HepG2 (cell line): ENCODE measurements around the gene ZNF581. TPM values are rescaled to one million over a fixed set of nuclear protein-coding genes. Genes with fewer than 3 reads are reported as not detected.
A peak's percentile ranks its signal among the peaks of the same experiment; 100 is the strongest.

Source experiments
- HOMEZ ChIP-seq: IDR thresholded peaks from 2 replicates; pipeline ENCODE4 v1.6.1; 2016; ENCODE audit warnings: low read depth
- NFE2L2 ChIP-seq: fragments of 150-350 bp; IDR thresholded peaks from 2 replicates; pipeline ENCODE4 v1.6.1; 2014; ENCODE audit warnings: low read length
- PATZ1 ChIP-seq: sonication (generic); formaldehyde crosslinking; IDR thresholded peaks from 2 replicates; pipeline ENCODE4 v1.4.0; 2020; ENCODE audit warnings: missing genetic modification reagents
- SALL1 ChIP-seq: sonication (generic); formaldehyde crosslinking; IDR thresholded peaks from 2 replicates; pipeline ENCODE4 v1.8.0; 2022; ENCODE audit warnings: mild to moderate bottlenecking, missing genetic modification reagents
- SMAD1 ChIP-seq: sonication (generic); formaldehyde crosslinking; IDR thresholded peaks from 2 replicates; pipeline ENCODE4 v1.4.0; 2020; ENCODE audit warnings: missing genetic modification reagents, low read depth, mild to moderate bottlenecking, borderline replicate concordance
- YEATS4 ChIP-seq: sonication (generic); formaldehyde crosslinking; IDR thresholded peaks from 2 replicates; pipeline ENCODE4 v1.4.0; 2020; ENCODE audit warnings: missing genetic modification reagents, borderline replicate concordance
- ZNF224 ChIP-seq: sonication (generic); formaldehyde crosslinking; IDR thresholded peaks from 2 replicates; pipeline ENCODE4 v1.5.0; 2020; ENCODE audit warnings: mild to moderate bottlenecking, missing genetic modification reagents
- ZNF724P ChIP-seq: sonication (generic); formaldehyde crosslinking; IDR thresholded peaks from 2 replicates; pipeline ENCODE4 v1.8.0; 2022; ENCODE audit warnings: missing genetic modification reagents, borderline replicate concordance
- ZNF777 ChIP-seq: sonication (generic); formaldehyde crosslinking; IDR thresholded peaks from 2 replicates; pipeline ENCODE4 v1.4.0; 2020; ENCODE audit warnings: missing genetic modification reagents
- polyA plus RNA-seq, 8 experiments: library from polyadenylated mRNA; depleted of rRNA in 3 of 8; stranded (reverse) in 7 of 8; unstranded in 1 of 8; fragments of >200 nt; fragmentation: Illumina TruSeq in 4 of 8; extraction: Trizol in 4 of 8; gene quantifications; 2 replicates each; pipeline versions ENCODE4 v1.2.1 to v1.2.3, GENCODE V29; 2011 to 2016; ENCODE audit warnings: low read depth in 4 of 8, missing spikeins in 1 of 8, mixed read lengths in 1 of 8; ENCODE audit not compliant: insufficient read depth in 1 of 8
- total RNA-seq, 5 experiments: library from RNA; depleted of rRNA; stranded (reverse); fragments of >200 nt; fragmentation: Illumina TruSeq; extraction: Trizol; gene quantifications; 2 replicates each; pipeline ENCODE4 v1.2.3, GENCODE V29; 2016; ENCODE audit warnings: low read depth in 1 of 5
- TF ChIP-seq, protein P1 (sequence below): sonication (generic); formaldehyde crosslinking; IDR thresholded peaks from 2 replicates; pipeline ENCODE4 v1.4.0; 2020; ENCODE audit warnings: mild to moderate bottlenecking, missing genetic modification reagents, borderline replicate concordance
- TF ChIP-seq, protein P2 (sequence below): sonication (generic); formaldehyde crosslinking; IDR thresholded peaks from 2 replicates; pipeline ENCODE4 v1.4.0; 2020; ENCODE audit warnings: missing genetic modification reagents, borderline replicate concordance
- TF ChIP-seq, protein P3 (sequence below): sonication (generic); formaldehyde crosslinking; IDR thresholded peaks from 2 replicates; pipeline ENCODE4 v1.5.0; 2020; ENCODE audit warnings: mild to moderate bottlenecking, missing genetic modification reagents, moderate library complexity

The ZNF581 gene
- total and polyA plus RNA-seq, 2 of the 13 experiments (the other 11 are each of a cell fraction or from before 2014, with no cell fraction given): 19.6 to 49.5 TPM

GRCh38 chr19:55640577-55641425 lies 2.6 kb upstream of the ZNF581 start, which contains the start of gene ZNF580 (continued):
- TF ChIP-seq, protein P1, sequence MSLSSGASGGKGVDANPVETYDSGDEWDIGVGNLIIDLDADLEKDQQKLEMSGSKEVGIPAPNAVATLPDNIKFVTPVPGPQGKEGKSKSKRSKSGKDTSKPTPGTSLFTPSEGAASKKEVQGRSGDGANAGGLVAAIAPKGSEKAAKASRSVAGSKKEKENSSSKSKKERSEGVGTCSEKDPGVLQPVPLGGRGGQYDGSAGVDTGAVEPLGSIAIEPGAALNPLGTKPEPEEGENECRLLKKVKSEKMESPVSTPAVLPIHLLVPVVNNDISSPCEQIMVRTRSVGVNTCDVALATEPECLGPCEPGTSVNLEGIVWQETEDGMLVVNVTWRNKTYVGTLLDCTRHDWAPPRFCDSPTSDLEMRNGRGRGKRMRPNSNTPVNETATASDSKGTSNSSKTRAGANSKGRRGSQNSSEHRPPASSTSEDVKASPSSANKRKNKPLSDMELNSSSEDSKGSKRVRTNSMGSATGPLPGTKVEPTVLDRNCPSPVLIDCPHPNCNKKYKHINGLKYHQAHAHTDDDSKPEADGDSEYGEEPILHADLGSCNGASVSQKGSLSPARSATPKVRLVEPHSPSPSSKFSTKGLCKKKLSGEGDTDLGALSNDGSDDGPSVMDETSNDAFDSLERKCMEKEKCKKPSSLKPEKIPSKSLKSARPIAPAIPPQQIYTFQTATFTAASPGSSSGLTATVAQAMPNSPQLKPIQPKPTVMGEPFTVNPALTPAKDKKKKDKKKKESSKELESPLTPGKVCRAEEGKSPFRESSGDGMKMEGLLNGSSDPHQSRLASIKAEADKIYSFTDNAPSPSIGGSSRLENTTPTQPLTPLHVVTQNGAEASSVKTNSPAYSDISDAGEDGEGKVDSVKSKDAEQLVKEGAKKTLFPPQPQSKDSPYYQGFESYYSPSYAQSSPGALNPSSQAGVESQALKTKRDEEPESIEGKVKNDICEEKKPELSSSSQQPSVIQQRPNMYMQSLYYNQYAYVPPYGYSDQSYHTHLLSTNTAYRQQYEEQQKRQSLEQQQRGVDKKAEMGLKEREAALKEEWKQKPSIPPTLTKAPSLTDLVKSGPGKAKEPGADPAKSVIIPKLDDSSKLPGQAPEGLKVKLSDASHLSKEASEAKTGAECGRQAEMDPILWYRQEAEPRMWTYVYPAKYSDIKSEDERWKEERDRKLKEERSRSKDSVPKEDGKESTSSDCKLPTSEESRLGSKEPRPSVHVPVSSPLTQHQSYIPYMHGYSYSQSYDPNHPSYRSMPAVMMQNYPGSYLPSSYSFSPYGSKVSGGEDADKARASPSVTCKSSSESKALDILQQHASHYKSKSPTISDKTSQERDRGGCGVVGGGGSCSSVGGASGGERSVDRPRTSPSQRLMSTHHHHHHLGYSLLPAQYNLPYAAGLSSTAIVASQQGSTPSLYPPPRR: 0 out of 2 replicates have a peak, but pooled peaks have one; percentile 24
- TF ChIP-seq SMAD1 (CRISPR knock-in tag) (0 out of 2 replicates have a peak, but pooled peaks have one; percentile 14), NFE2L2 (no peak), SALL1 (CRISPR knock-in tag) (peak; percentile 34; the same call in 1 of the 2 replicates), PATZ1 (peak; percentile 87), YEATS4 (CRISPR knock-in tag) (peak; percentile 47; the same call in 1 of the 2 replicates), HOMEZ (CRISPR knock-in tag) (no peak), ZNF777 (CRISPR knock-in tag) (peak; percentile 36), ZNF724P (CRISPR knock-in tag) (0 out of 2 replicates have a peak, but pooled peaks have one; percentile 8), ZNF224 (CRISPR knock-in tag) (no peak)
- TF ChIP-seq, protein P2, sequence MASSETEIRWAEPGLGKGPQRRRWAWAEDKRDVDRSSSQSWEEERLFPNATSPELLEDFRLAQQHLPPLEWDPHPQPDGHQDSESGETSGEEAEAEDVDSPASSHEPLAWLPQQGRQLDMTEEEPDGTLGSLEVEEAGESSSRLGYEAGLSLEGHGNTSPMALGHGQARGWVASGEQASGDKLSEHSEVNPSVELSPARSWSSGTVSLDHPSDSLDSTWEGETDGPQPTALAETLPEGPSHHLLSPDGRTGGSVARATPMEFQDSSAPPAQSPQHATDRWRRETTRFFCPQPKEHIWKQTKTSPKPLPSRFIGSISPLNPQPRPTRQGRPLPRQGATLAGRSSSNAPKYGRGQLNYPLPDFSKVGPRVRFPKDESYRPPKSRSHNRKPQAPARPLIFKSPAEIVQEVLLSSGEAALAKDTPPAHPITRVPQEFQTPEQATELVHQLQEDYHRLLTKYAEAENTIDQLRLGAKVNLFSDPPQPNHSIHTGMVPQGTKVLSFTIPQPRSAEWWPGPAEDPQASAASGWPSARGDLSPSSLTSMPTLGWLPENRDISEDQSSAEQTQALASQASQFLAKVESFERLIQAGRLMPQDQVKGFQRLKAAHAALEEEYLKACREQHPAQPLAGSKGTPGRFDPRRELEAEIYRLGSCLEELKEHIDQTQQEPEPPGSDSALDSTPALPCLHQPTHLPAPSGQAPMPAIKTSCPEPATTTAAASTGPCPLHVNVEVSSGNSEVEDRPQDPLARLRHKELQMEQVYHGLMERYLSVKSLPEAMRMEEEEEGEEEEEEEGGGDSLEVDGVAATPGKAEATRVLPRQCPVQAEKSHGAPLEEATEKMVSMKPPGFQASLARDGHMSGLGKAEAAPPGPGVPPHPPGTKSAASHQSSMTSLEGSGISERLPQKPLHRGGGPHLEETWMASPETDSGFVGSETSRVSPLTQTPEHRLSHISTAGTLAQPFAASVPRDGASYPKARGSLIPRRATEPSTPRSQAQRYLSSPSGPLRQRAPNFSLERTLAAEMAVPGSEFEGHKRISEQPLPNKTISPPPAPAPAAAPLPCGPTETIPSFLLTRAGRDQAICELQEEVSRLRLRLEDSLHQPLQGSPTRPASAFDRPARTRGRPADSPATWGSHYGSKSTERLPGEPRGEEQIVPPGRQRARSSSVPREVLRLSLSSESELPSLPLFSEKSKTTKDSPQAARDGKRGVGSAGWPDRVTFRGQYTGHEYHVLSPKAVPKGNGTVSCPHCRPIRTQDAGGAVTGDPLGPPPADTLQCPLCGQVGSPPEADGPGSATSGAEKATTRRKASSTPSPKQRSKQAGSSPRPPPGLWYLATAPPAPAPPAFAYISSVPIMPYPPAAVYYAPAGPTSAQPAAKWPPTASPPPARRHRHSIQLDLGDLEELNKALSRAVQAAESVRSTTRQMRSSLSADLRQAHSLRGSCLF (CRISPR knock-in tag): no peak
- TF ChIP-seq, protein P3, sequence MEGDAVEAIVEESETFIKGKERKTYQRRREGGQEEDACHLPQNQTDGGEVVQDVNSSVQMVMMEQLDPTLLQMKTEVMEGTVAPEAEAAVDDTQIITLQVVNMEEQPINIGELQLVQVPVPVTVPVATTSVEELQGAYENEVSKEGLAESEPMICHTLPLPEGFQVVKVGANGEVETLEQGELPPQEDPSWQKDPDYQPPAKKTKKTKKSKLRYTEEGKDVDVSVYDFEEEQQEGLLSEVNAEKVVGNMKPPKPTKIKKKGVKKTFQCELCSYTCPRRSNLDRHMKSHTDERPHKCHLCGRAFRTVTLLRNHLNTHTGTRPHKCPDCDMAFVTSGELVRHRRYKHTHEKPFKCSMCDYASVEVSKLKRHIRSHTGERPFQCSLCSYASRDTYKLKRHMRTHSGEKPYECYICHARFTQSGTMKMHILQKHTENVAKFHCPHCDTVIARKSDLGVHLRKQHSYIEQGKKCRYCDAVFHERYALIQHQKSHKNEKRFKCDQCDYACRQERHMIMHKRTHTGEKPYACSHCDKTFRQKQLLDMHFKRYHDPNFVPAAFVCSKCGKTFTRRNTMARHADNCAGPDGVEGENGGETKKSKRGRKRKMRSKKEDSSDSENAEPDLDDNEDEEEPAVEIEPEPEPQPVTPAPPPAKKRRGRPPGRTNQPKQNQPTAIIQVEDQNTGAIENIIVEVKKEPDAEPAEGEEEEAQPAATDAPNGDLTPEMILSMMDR (CRISPR knock-in tag): no peak
